Measurements from ENCODE around the gene CAMK2B.

- TF ChIP-seq, protein P1, sequence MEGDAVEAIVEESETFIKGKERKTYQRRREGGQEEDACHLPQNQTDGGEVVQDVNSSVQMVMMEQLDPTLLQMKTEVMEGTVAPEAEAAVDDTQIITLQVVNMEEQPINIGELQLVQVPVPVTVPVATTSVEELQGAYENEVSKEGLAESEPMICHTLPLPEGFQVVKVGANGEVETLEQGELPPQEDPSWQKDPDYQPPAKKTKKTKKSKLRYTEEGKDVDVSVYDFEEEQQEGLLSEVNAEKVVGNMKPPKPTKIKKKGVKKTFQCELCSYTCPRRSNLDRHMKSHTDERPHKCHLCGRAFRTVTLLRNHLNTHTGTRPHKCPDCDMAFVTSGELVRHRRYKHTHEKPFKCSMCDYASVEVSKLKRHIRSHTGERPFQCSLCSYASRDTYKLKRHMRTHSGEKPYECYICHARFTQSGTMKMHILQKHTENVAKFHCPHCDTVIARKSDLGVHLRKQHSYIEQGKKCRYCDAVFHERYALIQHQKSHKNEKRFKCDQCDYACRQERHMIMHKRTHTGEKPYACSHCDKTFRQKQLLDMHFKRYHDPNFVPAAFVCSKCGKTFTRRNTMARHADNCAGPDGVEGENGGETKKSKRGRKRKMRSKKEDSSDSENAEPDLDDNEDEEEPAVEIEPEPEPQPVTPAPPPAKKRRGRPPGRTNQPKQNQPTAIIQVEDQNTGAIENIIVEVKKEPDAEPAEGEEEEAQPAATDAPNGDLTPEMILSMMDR (conservative IDR thresholded peaks at IDR 0.05; ENCODE audit: low read depth, low read length) = no peak
- TF ChIP-seq EZH2 (IDR thresholded peaks at IDR 0.05; ENCODE audit: borderline replicate concordance, low read depth, low read length, poor library complexity, severe bottlenecking) = no peak
Measured at GRCh38 chr7:44286182-44286617, 39.2 kb downstream of the CAMK2B start.
